Keratinocyte (primary cell): ENCODE data around the gene GCC2. TPM values are rescaled to one million over a fixed set of nuclear protein-coding genes. Genes with fewer than 3 reads are reported as not detected.

Experiments
- DNase-seq: peaks from one replicate; pipeline ENCODE4 v3.0.0-alpha.2; 2011; ENCODE audit warnings: low read depth, missing footprints, low spot score
- FAIRE-seq: peaks from 2 replicates; lab custom pipeline; 2011; peaks lifted over from hg19 to GRCh38; lab: Jason Lieb, UNC
- H2AFZ ChIP-seq: 2 replicates; pipeline ENCODE4 v1.6.0; 2012; ENCODE audit warnings: low read length, control low read depth, inconsistent platforms; ENCODE audit not compliant: control insufficient read depth
- H3K27ac ChIP-seq: 2 replicates; pipeline ENCODE4 v1.5.1; 2011; ENCODE audit warnings: low read length; ENCODE audit not compliant: control insufficient read depth, insufficient read depth
- H3K27me3 ChIP-seq: 3 replicates; pipeline ENCODE4 v1.6.0; 2011; ENCODE audit warnings: low read length; ENCODE audit not compliant: control insufficient read depth, insufficient read depth; ENCODE audit errors: extremely low read depth
- H3K36me3 ChIP-seq, 2 experiments: 2 replicates in 1 of 2; 3 replicates in 1 of 2; pipeline ENCODE4 v1.5.1; 2011; ENCODE audit warnings: low read length in 2 of 2, mild to moderate bottlenecking in 1 of 2; ENCODE audit not compliant: control insufficient read depth in 2 of 2, insufficient read depth in 2 of 2; ENCODE audit errors: extremely low read depth in 1 of 2
- H3K4me1 ChIP-seq: 3 replicates; pipeline ENCODE4 v1.5.1; 2011; ENCODE audit warnings: low read length; ENCODE audit not compliant: control insufficient read depth, insufficient read depth; ENCODE audit errors: extremely low read depth
- H3K4me2 ChIP-seq: 3 replicates; pipeline ENCODE4 v1.6.0; 2011; ENCODE audit warnings: low read depth, low read length; ENCODE audit not compliant: control insufficient read depth, insufficient read depth; ENCODE audit errors: extremely low read depth
- H3K4me3 ChIP-seq, 3 experiments: fragments of 200-600 bp in 1 of 3; sonication (generic) in 1 of 3; 2 replicates in 2 of 3; 3 replicates in 1 of 3; pipeline ENCODE4 v1.5.1; 2011 to 2016; ENCODE audit warnings: low read length in 3 of 3, mild to moderate bottlenecking in 3 of 3, control low read depth in 2 of 3, inconsistent platforms in 1 of 3, low read depth in 1 of 3, mixed read lengths in 1 of 3, mixed run types in 1 of 3, moderate library complexity in 1 of 3; ENCODE audit not compliant: control insufficient read depth in 2 of 3, insufficient read depth in 2 of 3; ENCODE audit errors: extremely low read depth in 1 of 3
- H3K79me2 ChIP-seq: 2 replicates; pipeline ENCODE4 v1.6.0; 2012; ENCODE audit warnings: low read length; ENCODE audit not compliant: control insufficient read depth, insufficient read depth
- H3K9ac ChIP-seq: 3 replicates; pipeline ENCODE4 v1.6.0; 2011; ENCODE audit warnings: low read length; ENCODE audit not compliant: control insufficient read depth, insufficient read depth; ENCODE audit errors: extremely low read depth
- H3K9me1 ChIP-seq: 3 replicates; pipeline ENCODE4 v1.6.0; 2011; ENCODE audit warnings: low read length; ENCODE audit not compliant: control insufficient read depth, insufficient read depth; ENCODE audit errors: extremely low read depth
- H3K9me3 ChIP-seq: 2 replicates; pipeline ENCODE4 v1.5.1; 2012; ENCODE audit warnings: low read depth, low read length; ENCODE audit not compliant: control insufficient read depth
- H4K20me1 ChIP-seq: 3 replicates; pipeline ENCODE4 v1.6.0; 2011; ENCODE audit warnings: low read length; ENCODE audit not compliant: control insufficient read depth, insufficient read depth; ENCODE audit errors: extremely low read depth
- CTCF ChIP-seq, 3 experiments: IDR thresholded peaks in 1 of 3; conservative IDR thresholded peaks in 1 of 3; optimal IDR thresholded peaks in 1 of 3; 2 replicates in 2 of 3; 3 replicates in 1 of 3; pipeline versions ENCODE3 to v1.5.1; 2011; ENCODE audit warnings: low read length in 3 of 3, mild to moderate bottlenecking in 3 of 3, moderate library complexity in 2 of 3, control low read depth in 1 of 3, inconsistent platforms in 1 of 3; ENCODE audit not compliant: insufficient read depth in 2 of 3; ENCODE audit errors: extremely low read depth in 1 of 3
- EZH2 ChIP-seq: IDR thresholded peaks from one replicate; pipeline ENCODE4 v1.6.1; 2012; ENCODE audit warnings: inconsistent platforms, mild to moderate bottlenecking, low read length, moderate library complexity
- dilution Hi-C: fragments of 300-500 bp; cut with MboI; formaldehyde crosslinking; loops from one replicate; pipeline ENCODE4 v1.7.0; 2020; ENCODE audit warnings: low sequenced_read_pairs; ENCODE audit not compliant: extremely low pct_ligation_motif_present
- polyA plus RNA-seq, 5 experiments: library from polyadenylated mRNA; depleted of rRNA in 3 of 5; stranded (reverse) in 3 of 5; stranded (forward) in 1 of 5; unstranded in 1 of 5; fragments of >200 nt; gene quantifications; 1 replicate in 1 of 5; 2 replicates in 3 of 5; 3 replicates in 1 of 5; pipeline versions ENCODE4 v1.2.1 to v1.2.3, GENCODE V29; 2011 to 2012; ENCODE audit warnings: missing spikeins in 2 of 5, low read depth in 1 of 5, low replicate concordance in 1 of 5

Gene GCC2
- polyA plus RNA-seq, 1 donor (not counting 4 experiments of a cell fraction or from before 2014, with no cell fraction given): 8.4 TPM

- no peaks in the 10 kb centered on the region for H3K36me3 ChIP-seq
- no peaks in the 10 kb centered on the region for H3K9me1 ChIP-seq
- FAIRE-seq: no peak
- dilution Hi-C loops: no loop called here
- H2AFZ ChIP-seq: no peak overlapping the region
- H3K9ac ChIP-seq: no peak overlapping the region
- peaks cover 16% of the 10 kb centered on the region for H3K4me1 ChIP-seq
- H3K4me3 ChIP-seq: no peak overlapping the region
- H4K20me1 ChIP-seq: no peaks in the 10 kb centered on the region
- DNase-seq: no peak
- no peak for TF ChIP-seq CTCF (optimal IDR thresholded peaks at IDR 0.05 in 1 of 3, IDR thresholded peaks at IDR 0.05 in 1 of 3, conservative IDR thresholded peaks at IDR 0.05 in 1 of 3; ENCODE audit: extremely low read depth in 1 of 3, insufficient read depth in 2 of 3, low read length in 3 of 3)
- no peak for TF ChIP-seq EZH2
- H3K79me2 ChIP-seq: peaks cover 12% of the 10 kb centered on the region
- no peaks in the 10 kb centered on the region for H3K27me3 ChIP-seq
- H3K27ac ChIP-seq: no peak overlapping the region
- no peaks in the 10 kb centered on the region for H3K9me3 ChIP-seq
- no peak overlapping the region for H3K4me2 ChIP-seq
Observed at GRCh38 chr2:108446703-108447102, 2.3 kb upstream of the GCC2 start.

GRCh38 chr2:108447947-108448677 lies 894 bp upstream of the GCC2 start:
- TF ChIP-seq CTCF (optimal IDR thresholded peaks at IDR 0.05 in 1 of 3, IDR thresholded peaks at IDR 0.05 in 1 of 3, conservative IDR thresholded peaks at IDR 0.05 in 1 of 3; ENCODE audit: extremely low read depth in 1 of 3, insufficient read depth in 2 of 3, low read length in 3 of 3) (no peak), EZH2 (no peak)
- Histone ChIP-seq H3K27me3 (no peaks in the 10 kb centered on the region), H3K79me2 (peaks cover 12% of the 10 kb centered on the region), H4K20me1 (no peaks in the 10 kb centered on the region), H3K9me1 (no peaks in the 10 kb centered on the region), H2AFZ (peak overlapping the region; percentile 96), H3K4me3 (peak overlapping the region; percentile 68 to 89 (median 72)), H3K36me3 (peaks cover under 1 to 5% of the 10 kb centered on the region in 2 experiments), H3K4me1 (peaks cover 16% of the 10 kb centered on the region), H3K9ac (peak overlapping the region; percentile 95), H3K27ac (peak overlapping the region; percentile 77), H3K4me2 (peak overlapping the region; percentile 90), H3K9me3 (no peaks in the 10 kb centered on the region)
- DNase-seq (no peak), FAIRE-seq (no peak)
- dilution Hi-C loops: no loop called here
